Neural cell (in vitro differentiated cells): Measurements from ENCODE around the gene UBXN6. TPM values are rescaled to one million over a fixed set of nuclear protein-coding genes. Genes with fewer than 3 reads are reported as not detected.

Experiments
- H2AFZ ChIP-seq: fragments of 200-600, 300-800 bp; sonication (generic), shearing (Covaris generic); 2 replicates; pipeline ENCODE4 v1.6.0; 2014; ENCODE audit warnings: low read depth, mild to moderate bottlenecking, antibody characterized with exemption, low read length, moderate library complexity
- H3F3A ChIP-seq: fragments of 200-600 bp; shearing (Covaris generic); 2 replicates; pipeline ENCODE4 v1.6.1; 2016; ENCODE audit warnings: mild to moderate bottlenecking, moderate library complexity, mixed read lengths, antibody characterized with exemption, low read length; ENCODE audit not compliant: insufficient read depth, poor library complexity, severe bottlenecking
- H3K27ac ChIP-seq: fragments of 200-600, 300-800 bp; sonication (generic), shearing (Covaris generic); 2 replicates; pipeline ENCODE4 v1.5.1; 2014; ENCODE audit warnings: mild to moderate bottlenecking, low read length, moderate library complexity
- H3K27me3 ChIP-seq: fragments of 300-800, 200-600 bp; sonication (generic), shearing (Covaris generic); 2 replicates; pipeline ENCODE4 v1.6.0; 2014; ENCODE audit warnings: mild to moderate bottlenecking, low read depth, low read length, moderate library complexity; ENCODE audit not compliant: insufficient read depth
- H3K36me3 ChIP-seq: fragments of 300-800, 200-600 bp; sonication (generic), shearing (Covaris generic); 2 replicates; pipeline ENCODE4 v1.5.1; 2014; ENCODE audit warnings: mild to moderate bottlenecking, antibody characterized with exemption, low read length, moderate library complexity; ENCODE audit not compliant: insufficient read depth
- H3K4me2 ChIP-seq: fragments of 300-800, 200-600 bp; sonication (generic), shearing (Covaris generic); 2 replicates; pipeline ENCODE4 v1.6.0; 2014; ENCODE audit warnings: mild to moderate bottlenecking, low read length
- H3K4me3 ChIP-seq: fragments of 300-800, 200-600 bp; sonication (generic), shearing (Covaris generic); 2 replicates; pipeline ENCODE4 v1.5.1; 2014; ENCODE audit warnings: mild to moderate bottlenecking, low read length, moderate library complexity
- H3K79me2 ChIP-seq: fragments of 200-600 bp; shearing (Covaris generic); replicated peaks from 2 replicates; pipeline ENCODE4 v1.6.0; 2014; ENCODE audit warnings: mild to moderate bottlenecking, low read length, moderate library complexity; ENCODE audit not compliant: insufficient read depth
- H3K9ac ChIP-seq: fragments of 300-800, 200-600 bp; sonication (generic), shearing (Covaris generic); 2 replicates; pipeline ENCODE4 v1.6.1; 2016; ENCODE audit warnings: mild to moderate bottlenecking, low read length, mixed read lengths
- H3K9me2 ChIP-seq: fragments of 200-600 bp; shearing (Covaris generic); 2 replicates; pipeline ENCODE4 v1.6.1; 2016; ENCODE audit warnings: mild to moderate bottlenecking, low read length, mixed read lengths; ENCODE audit not compliant: insufficient read depth
- H3K9me3 ChIP-seq: fragments of 200-600, 300-800 bp; sonication (generic), shearing (Covaris generic); 2 replicates; pipeline ENCODE4 v1.6.1; 2016; ENCODE audit warnings: mild to moderate bottlenecking, mixed run types, low read length, moderate library complexity, mixed read lengths
- H4K20me1 ChIP-seq: fragments of 200-600 bp; shearing (Covaris generic); 2 replicates; pipeline ENCODE4 v1.6.1; 2016; ENCODE audit warnings: mild to moderate bottlenecking, mixed run types; ENCODE audit not compliant: insufficient read depth
- EP300 ChIP-seq: fragments of 450-650 bp; conservative IDR thresholded peaks from 2 replicates; pipeline ENCODE4 v1.6.1; 2014; ENCODE audit warnings: antibody characterized with exemption, mild to moderate bottlenecking, moderate library complexity; ENCODE audit not compliant: poor library complexity, severe bottlenecking
- EZH2 ChIP-seq: fragments of 200-600, 300-800 bp; shearing (Covaris generic), sonication (generic); IDR thresholded peaks from 2 replicates; pipeline ENCODE4 v1.6.1; 2014; ENCODE audit warnings: antibody characterized with exemption, low read length, borderline replicate concordance, mild to moderate bottlenecking; ENCODE audit not compliant: insufficient read depth, poor library complexity, severe bottlenecking
- MXI1 ChIP-seq: fragments of 450-650 bp; conservative IDR thresholded peaks from 2 replicates; pipeline ENCODE4 v1.6.1; 2014; ENCODE audit warnings: antibody characterized with exemption, mild to moderate bottlenecking; ENCODE audit not compliant: poor library complexity, severe bottlenecking
- POLR2AphosphoS5 ChIP-seq: IDR thresholded peaks from 2 replicates; pipeline ENCODE4 v1.6.1; 2012
- RAD21 ChIP-seq: fragments of 450-650 bp; conservative IDR thresholded peaks from 2 replicates; pipeline ENCODE4 v1.6.1; 2014; ENCODE audit warnings: antibody characterized with exemption, mild to moderate bottlenecking, moderate library complexity
- SMC3 ChIP-seq: fragments of 450-650 bp; conservative IDR thresholded peaks from 2 replicates; pipeline ENCODE4 v1.6.1; 2014; ENCODE audit warnings: antibody characterized with exemption, mild to moderate bottlenecking, moderate library complexity; ENCODE audit not compliant: poor library complexity
- TAF1 ChIP-seq: IDR thresholded peaks from 2 replicates; pipeline ENCODE4 v1.6.1; 2012; ENCODE audit warnings: low read depth
- polyA plus RNA-seq: library from polyadenylated mRNA; depleted of rRNA; stranded (reverse); fragments of >200 nt; gene quantifications from 2 replicates; pipeline ENCODE4 v1.2.3, GENCODE V29; 2014
- TF ChIP-seq, protein P1 (sequence below): fragments of 450-650 bp; IDR thresholded peaks from 2 replicates; pipeline ENCODE4 v1.5.1; 2014; ENCODE audit warnings: antibody characterized with exemption, mild to moderate bottlenecking, moderate library complexity; ENCODE audit not compliant: poor library complexity, severe bottlenecking
- TF ChIP-seq, protein P2 (sequence below): IDR thresholded peaks from 2 replicates; pipeline ENCODE4 v1.6.1; 2012; ENCODE audit warnings: borderline replicate concordance

Gene UBXN6
- polyA plus RNA-seq, 1 donor from 2014 or later: 102 TPM

- Histone ChIP-seq H2AFZ (no peak overlapping the region), H3K27ac (peak overlapping the region; percentile 53)
These were observed 1.1 kb downstream of the UBXN6 start for GRCh38 chr19:4456476-4456842.

DNA sequence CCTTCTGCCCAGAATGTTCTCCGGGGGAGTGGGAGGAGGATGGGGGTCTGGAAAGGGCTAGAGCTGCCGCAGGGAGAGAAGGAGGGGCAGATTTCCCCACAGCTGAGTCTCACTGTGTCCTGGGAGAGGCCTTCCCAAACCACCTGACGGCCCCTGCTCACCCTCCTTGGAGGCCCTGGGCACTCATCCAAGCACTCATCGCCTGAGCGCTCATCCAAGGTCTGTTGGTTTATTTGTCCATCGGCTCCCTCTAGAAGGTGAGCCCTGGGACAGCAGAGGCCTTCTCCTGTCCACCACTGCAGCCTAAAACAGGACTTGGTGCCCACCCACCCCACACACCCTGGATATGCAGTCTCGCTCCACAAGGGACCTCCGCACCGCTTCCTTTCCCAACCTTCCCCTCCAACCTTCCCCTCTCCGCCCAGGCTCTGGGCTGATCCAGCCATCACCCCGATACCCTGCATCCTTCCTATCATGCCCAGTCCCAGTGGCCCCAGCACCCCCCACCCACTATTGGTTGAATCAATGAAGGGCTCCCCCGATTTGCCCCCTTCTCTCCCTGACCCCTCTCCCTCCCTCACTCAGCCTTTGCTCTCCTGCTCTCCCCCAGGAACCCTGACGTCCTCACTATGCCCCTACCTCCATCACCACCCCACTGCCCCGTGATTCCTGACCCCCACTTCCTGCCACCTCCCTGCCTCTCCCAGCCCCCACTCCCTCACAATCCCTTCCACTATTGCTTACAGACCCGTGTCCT is 1.7 kb downstream of the UBXN6 start:
- Histone ChIP-seq H3K4me3 (peak overlapping the region; percentile 80), H3K9me3 (no peaks in the 10 kb centered on the region), H3K79me2 (peaks cover 10% of the 10 kb centered on the region), H3F3A (no peaks in the 10 kb centered on the region), H3K9ac (peak overlapping the region; percentile 72), H3K4me2 (peak overlapping the region; percentile 86), H2AFZ (no peak overlapping the region), H4K20me1 (no peaks in the 10 kb centered on the region), H3K27me3 (no peaks in the 10 kb centered on the region), H3K9me2 (no peaks in the 10 kb centered on the region), H3K36me3 (no peaks in the 10 kb centered on the region), H3K27ac (no peak overlapping the region)
- TF ChIP-seq TAF1 (no peak), EP300 (no peak), SMC3 (no peak), RAD21 (no peak), MXI1 (no peak), EZH2 (no peak), POLR2AphosphoS5 (no peak)
- TF ChIP-seq, protein P1, sequence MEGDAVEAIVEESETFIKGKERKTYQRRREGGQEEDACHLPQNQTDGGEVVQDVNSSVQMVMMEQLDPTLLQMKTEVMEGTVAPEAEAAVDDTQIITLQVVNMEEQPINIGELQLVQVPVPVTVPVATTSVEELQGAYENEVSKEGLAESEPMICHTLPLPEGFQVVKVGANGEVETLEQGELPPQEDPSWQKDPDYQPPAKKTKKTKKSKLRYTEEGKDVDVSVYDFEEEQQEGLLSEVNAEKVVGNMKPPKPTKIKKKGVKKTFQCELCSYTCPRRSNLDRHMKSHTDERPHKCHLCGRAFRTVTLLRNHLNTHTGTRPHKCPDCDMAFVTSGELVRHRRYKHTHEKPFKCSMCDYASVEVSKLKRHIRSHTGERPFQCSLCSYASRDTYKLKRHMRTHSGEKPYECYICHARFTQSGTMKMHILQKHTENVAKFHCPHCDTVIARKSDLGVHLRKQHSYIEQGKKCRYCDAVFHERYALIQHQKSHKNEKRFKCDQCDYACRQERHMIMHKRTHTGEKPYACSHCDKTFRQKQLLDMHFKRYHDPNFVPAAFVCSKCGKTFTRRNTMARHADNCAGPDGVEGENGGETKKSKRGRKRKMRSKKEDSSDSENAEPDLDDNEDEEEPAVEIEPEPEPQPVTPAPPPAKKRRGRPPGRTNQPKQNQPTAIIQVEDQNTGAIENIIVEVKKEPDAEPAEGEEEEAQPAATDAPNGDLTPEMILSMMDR: no peak
- TF ChIP-seq, protein P2, sequence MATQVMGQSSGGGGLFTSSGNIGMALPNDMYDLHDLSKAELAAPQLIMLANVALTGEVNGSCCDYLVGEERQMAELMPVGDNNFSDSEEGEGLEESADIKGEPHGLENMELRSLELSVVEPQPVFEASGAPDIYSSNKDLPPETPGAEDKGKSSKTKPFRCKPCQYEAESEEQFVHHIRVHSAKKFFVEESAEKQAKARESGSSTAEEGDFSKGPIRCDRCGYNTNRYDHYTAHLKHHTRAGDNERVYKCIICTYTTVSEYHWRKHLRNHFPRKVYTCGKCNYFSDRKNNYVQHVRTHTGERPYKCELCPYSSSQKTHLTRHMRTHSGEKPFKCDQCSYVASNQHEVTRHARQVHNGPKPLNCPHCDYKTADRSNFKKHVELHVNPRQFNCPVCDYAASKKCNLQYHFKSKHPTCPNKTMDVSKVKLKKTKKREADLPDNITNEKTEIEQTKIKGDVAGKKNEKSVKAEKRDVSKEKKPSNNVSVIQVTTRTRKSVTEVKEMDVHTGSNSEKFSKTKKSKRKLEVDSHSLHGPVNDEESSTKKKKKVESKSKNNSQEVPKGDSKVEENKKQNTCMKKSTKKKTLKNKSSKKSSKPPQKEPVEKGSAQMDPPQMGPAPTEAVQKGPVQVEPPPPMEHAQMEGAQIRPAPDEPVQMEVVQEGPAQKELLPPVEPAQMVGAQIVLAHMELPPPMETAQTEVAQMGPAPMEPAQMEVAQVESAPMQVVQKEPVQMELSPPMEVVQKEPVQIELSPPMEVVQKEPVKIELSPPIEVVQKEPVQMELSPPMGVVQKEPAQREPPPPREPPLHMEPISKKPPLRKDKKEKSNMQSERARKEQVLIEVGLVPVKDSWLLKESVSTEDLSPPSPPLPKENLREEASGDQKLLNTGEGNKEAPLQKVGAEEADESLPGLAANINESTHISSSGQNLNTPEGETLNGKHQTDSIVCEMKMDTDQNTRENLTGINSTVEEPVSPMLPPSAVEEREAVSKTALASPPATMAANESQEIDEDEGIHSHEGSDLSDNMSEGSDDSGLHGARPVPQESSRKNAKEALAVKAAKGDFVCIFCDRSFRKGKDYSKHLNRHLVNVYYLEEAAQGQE: no peak

More at GRCh38 chr19:4456476-4456842, 1.1 kb downstream of the UBXN6 start:
- peak overlapping the region; percentile 72 for H3K9ac ChIP-seq
- no peaks in the 10 kb centered on the region for H3K27me3 ChIP-seq
- H3K9me2 ChIP-seq: no peaks in the 10 kb centered on the region
- H3K9me3 ChIP-seq: no peaks in the 10 kb centered on the region
- H4K20me1 ChIP-seq: no peaks in the 10 kb centered on the region
- H3F3A ChIP-seq: no peaks in the 10 kb centered on the region
- H3K79me2 ChIP-seq: peaks cover 10% of the 10 kb centered on the region
- peak overlapping the region; percentile 80 for H3K4me3 ChIP-seq
- H3K4me2 ChIP-seq: peak overlapping the region; percentile 86
- TF ChIP-seq, protein P1: no peak
- TF ChIP-seq EZH2 (no peak), TAF1 (no peak), SMC3 (no peak), POLR2AphosphoS5 (no peak), EP300 (no peak), MXI1 (no peak), RAD21 (no peak)
- TF ChIP-seq, protein P2: no peak
- H3K36me3 ChIP-seq: no peaks in the 10 kb centered on the region
